T47D (cell line): Measurements from ENCODE around the gene FHIT.
A peak's percentile ranks its signal among the peaks of the same experiment; 100 is the strongest.

Source experiments
- DNase-seq, 2 experiments: peaks; one replicate each; pipeline versions ENCODE4 v3.0.0 to v3.0.0-alpha.2; 2011 to 2012; ENCODE audit warnings: low read depth in 1 of 2, low spot score in 1 of 2
- JUND ChIP-seq: IDR thresholded peaks from 2 replicates; pipeline ENCODE4 v1.6.1; 2012; ENCODE audit warnings: low read depth
- in situ Hi-C: cut with HindIII; loops from 2 replicates; pipeline ENCODE4 v1.10.0; 2016; ENCODE audit warnings: low sequenced_read_pairs, low pct_unique_long_range_greater_than_20kb

FHIT gene

GRCh38 chr3:61251174-61251972 is at the start of gene FHIT:
Gene FHIT, minus strand, starts transcription at chr3:61251452.
- in situ Hi-C loops = no loop called here
- DNase-seq = peak; percentile 81 to 93
- TF ChIP-seq JUND = no peak

GRCh38 chr3:61300786-61301185 is 49.5 kb upstream of the FHIT start:
- DNase-seq = no peak
- in situ Hi-C loops = no loop called here
- TF ChIP-seq JUND = no peak

- in situ Hi-C loops = no loop called here
- DNase-seq = no peak
- no peak for TF ChIP-seq JUND
These were observed 48.7 kb upstream of the FHIT start for GRCh38 chr3:61300006-61300380.

- no peak for TF ChIP-seq JUND
- in situ Hi-C loops = no loop called here
- DNase-seq = no peak
These were observed 48.2 kb upstream of the FHIT start for GRCh38 chr3:61299343-61300005.

GRCh38 chr3:61297821-61298220 is 46.6 kb upstream of the FHIT start:
- no peak for TF ChIP-seq JUND
- DNase-seq = no peak
- in situ Hi-C loops = no loop called here

GRCh38 chr3:61288446-61288845 is 37.2 kb upstream of the FHIT start:
- DNase-seq = no peak
- no peak for TF ChIP-seq JUND
- in situ Hi-C loops = no loop called here

- in situ Hi-C loops = no loop called here
- TF ChIP-seq JUND = no peak
- DNase-seq = no peak
These were observed 32.6 kb upstream of the FHIT start for GRCh38 chr3:61283876-61284275.

- in situ Hi-C loops = no loop called here
- TF ChIP-seq JUND = no peak
- DNase-seq = no peak
These were observed 27.5 kb upstream of the FHIT start for GRCh38 chr3:61278713-61279112.

- DNase-seq = no peak
- in situ Hi-C loops = no loop called here
- no peak for TF ChIP-seq JUND
These were observed 26.2 kb upstream of the FHIT start for GRCh38 chr3:61277411-61277810.

GRCh38 chr3:61269435-61269834 is 18.2 kb upstream of the FHIT start:
- TF ChIP-seq JUND = no peak
- in situ Hi-C loops = no loop called here
- no peak for DNase-seq

GRCh38 chr3:61268644-61269043 is 17.4 kb upstream of the FHIT start:
- no peak for DNase-seq
- in situ Hi-C loops = no loop called here
- no peak for TF ChIP-seq JUND

- no peak for TF ChIP-seq JUND
- DNase-seq = no peak
- in situ Hi-C loops = no loop called here
These were observed 13.0 kb upstream of the FHIT start for GRCh38 chr3:61264281-61264680.

- TF ChIP-seq JUND = no peak
- in situ Hi-C loops = no loop called here
- no peak for DNase-seq
These were observed 5.9 kb upstream of the FHIT start for GRCh38 chr3:61257148-61257547.
